Activated CD4-positive, CD25-positive, alpha-beta regulatory T cell treated with anti-CD3 and anti-CD28 coated beads, Interleukin-2, amount 50 U/mL, for 24 hours (primary cell): ENCODE measurements around the gene ZFYVE28.

Experiments
- ATAC-seq, 2 donors: fragments of 150-1000 bp; cut with Tn5 transposase; one replicate each; pipeline ENCODE4 v1.10.0; 2021; ENCODE audit warnings: mild to moderate bottlenecking in 1 of 2, moderate library complexity in 1 of 2

ZFYVE28 gene

DNA sequence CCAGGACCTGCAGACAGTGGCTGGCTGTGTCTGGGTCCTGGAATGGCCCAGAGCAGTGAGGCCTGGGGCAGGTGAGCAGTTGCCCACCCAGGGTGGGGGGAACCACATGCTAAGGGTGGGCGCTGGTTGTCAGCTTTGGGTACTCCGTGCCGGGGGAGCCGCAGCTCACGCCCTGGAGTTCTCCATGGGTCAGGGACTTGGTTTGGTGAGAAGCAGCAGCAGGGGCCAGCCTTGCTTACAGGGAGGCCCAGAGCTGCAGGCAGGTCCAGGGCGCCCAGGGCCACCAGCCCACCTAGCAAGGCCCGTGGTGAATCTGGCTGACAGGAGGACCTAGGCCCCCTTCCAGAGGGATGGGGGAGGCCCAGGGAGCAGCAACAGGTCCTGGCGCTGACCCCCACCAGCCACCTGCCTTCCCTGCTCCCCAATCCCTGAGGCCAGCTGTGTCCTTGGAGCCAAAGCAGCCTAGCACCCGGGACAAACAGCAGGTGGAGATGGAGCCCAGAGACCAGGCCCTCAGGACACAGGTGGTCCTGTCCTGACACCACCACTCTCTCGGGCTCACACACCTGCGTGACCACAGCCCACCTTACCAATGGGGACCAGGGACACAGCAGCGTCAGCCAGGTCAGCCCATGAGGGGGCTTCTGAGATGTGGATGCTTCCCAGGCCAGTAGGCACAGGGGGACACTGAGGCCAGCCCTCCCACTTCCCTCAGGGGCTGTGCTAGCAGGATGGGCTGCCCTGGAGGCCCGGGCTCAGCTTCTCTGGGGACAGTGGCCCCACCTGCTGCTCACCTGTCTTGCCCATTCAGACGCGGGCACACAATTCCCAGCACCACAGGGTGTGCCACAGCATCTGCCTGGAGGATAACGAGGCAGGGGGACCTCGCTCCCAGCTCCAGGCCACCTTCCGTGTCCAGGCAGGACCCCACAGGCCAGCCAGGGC is 160.1 kb downstream of the ZFYVE28 start:
- ATAC-seq: no peak

DNA sequence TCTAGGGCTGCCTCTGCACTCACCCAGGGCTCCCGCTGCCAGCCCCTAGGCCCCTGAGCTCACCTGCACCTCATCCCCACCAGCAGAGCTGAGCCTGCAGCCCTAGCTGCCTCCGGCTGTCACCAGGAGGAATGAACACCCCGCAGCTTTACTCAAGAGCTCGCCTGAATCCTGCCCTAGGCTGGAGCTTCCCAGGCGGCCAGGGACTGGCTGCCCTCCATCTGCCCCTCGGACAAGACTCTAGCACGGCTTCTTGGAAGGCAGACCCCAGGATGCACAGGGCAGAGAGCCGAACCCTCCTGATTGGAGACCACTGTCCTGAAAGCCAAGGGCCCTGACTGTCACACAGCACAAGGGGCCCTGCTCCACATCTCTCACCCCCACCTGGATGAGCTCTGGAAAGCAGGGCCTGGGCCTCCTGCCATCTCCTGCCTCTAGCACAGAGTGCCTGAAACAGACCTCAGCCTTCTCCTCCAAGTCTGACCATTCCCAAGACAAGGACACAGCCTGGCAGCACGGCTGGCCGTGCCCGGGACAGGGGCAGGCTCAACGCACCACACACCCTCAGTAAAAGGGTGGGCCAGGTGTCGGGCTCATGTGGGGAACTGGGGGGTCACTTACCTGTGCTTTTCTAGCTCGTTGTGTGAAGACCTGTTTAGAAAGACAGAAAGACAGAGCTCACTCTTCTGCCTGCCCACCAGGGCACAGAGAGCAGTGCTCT is 160.9 kb downstream of the ZFYVE28 start:
- no peak for ATAC-seq

DNA sequence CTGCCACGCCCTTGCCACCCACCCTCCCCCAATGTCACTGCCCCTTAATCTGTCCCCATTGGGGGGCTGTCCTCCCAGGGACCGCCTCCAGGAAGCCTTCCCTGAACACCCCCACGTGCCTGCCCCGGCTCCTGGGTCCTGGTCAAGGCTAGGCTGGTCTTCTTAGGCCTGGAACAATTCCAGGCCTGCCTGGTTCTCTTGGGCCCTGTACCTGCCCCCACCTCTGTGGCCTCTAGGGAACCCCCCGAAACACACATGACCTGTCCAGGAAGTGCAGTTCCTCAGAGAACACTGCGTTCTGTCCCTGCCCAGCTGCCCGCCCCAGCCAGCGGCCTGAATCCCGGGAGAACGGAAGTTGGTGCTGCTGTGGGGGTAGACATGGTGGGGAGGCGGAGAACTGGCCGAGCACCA is 161.7 kb downstream of the ZFYVE28 start:
- ATAC-seq: no peak

DNA sequence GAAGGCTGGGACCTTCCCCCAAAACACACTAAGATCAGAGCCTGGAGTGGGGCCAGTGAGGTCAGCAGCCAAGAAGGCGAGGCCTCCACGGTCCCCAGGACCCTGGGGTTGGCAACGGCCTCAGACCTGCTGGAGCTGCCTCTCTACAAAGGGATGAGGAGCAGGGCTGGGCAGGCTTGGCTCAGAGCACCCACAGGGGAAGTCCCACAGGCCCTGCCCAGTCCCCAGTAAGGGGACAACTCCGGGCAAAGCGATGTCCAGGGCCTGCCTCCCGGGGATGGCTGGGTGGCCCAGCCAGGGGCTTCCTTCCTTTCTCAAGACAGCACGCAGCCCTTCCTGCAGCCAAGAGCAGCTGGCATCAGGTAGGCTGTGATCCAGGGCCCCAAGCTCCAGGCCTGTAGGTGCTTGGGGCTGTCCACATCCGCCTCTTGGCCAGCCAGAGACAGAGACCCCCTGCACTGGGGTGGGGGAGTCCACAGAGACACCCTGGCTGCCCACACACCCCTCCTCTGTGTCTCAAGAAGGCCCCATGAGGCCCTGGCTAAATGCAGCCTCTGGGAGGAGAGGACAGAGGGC is 162.2 kb downstream of the ZFYVE28 start:
- ATAC-seq: no peak

DNA sequence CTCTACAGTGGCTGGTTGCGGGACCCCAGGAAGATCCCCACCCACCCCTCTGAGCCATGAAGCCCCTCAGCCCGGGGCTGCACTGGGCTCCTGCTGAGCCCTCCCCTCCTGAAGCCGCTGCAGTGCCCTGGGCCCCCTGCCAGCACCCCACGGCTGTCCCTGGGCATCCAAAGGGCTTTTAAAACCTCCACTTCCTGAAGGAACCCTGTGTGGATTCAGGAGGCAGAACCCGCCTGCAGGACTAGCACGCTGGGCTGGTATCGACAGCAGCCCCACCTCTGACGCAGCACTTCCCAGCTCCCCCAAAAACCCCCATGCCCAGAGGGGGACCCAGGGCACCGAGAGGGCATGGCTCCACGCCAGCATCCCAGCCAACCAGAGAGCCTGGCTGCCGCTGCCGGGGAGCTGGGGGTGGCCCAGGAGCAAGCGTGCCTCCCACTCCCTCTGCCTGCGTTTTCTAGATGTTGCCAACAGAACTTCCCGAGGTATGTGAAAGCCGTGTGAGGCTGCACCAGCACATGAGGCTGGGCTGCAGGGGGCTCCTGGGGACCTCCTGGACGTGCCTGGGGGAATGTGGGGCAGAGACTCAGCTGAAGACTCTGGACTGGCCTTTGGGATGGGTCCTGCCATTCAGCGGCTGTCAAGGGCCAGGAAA is 162.8 kb downstream of the ZFYVE28 start:
- no peak for ATAC-seq

DNA sequence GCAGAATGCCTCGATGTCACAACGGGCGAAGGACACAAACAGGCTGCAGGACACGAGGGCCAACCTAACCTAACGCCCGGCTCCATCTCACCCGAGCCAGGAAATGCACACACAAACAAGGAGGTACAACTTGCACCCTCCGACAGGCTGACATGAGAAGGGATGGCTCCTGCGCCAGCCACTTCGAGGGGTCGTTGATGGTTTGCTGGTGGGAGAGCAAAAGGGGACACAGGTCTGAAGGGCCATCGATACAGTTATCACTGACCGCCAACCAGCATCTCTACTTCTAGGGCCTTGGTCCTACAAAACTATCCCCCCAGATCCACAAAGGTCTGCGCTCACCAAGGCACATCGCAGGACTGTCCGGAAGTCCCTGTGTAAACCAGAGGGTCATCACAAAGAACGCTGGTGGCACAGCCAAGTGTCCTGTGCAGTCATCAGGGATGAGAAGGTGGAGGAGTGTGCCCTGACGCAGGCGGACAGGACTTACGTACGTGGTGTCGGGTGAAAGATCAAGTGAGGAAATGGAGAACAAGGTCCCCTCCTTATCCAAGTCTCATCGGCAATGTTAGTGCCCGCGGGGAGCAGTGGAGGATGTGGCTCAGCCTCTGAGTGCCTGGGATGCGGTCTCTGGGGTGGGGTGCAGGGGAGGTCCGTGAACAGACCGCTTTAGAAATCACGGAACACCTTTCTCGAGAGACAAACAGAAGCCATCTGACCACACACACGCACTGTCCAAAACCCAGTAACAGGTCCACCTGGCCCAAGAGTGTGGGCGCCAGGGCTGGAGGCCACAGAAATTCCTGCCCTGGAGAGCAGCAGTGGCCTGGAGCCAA is 163.6 kb downstream of the ZFYVE28 start:
- ATAC-seq: no peak

DNA sequence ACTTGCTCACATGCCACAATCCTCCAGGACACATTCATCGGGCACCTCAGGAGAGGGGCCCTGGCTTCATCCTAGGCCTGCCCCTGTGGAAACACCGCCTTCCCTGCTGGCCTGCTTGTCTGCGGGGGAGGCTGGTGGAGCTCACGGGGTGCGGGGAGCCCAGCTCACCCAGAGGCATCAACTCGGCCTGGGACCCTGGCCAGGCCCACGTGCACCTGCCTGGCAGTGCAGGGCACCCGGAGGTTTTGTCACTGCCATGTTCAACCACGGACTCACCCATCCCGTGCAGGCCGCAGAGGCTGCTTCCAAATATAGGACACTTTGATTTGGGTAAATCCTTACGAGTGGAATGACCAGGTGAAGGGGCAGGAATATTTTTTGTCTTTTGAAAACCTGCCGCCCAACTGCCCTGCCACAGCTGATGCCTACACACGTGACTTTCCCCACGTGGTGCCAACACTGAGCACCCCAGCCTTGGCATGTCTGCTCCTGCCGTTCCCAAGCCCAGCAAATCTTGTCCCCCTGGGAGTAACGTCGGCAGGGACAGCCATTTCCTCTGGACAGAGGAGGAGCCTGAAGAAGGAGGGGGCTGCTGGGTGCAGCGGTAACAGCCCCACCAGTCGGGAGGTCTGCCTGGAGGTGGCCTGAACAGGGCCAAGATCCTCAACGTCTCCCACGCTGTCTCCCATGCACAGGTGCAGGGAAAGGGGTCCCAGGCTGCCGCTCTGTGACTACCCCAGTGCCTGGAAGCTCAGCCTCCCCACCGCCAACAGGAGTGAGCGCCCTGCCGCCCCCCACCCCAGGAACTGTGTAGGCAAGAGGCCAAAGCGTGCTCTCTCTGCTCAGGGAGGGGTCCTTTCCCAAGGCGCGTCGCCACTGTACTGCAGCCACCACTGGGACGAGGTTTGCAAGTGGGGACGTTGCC is 165.0 kb downstream of the ZFYVE28 start:
- ATAC-seq: no peak

DNA sequence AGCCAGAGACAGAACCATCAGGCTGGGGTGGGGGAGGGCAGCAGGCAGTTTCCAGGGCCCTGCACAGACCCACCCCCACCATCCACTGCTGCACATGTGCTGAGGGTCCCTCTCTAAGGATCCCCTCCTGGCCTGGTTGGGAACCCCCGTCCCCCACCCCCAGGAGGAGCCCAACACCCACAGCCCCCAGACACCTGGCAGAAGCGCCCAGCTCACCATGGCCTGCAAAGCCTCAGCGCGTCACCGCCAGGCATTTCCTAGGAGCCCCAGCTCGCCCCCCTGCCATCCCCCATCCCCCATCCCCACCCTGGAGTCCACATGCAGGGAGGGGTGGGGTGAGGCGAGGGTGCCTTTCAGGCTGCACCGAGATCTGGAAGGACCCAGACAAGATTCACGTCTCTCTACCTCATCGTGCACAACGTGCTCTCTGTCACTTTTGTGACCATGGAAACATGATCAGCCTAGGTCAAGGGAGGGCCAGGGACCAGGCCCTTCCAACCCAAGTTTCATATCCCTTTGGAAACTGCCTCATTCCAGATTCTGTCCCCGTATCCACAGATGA is 165.8 kb downstream of the ZFYVE28 start:
- ATAC-seq: no peak

DNA sequence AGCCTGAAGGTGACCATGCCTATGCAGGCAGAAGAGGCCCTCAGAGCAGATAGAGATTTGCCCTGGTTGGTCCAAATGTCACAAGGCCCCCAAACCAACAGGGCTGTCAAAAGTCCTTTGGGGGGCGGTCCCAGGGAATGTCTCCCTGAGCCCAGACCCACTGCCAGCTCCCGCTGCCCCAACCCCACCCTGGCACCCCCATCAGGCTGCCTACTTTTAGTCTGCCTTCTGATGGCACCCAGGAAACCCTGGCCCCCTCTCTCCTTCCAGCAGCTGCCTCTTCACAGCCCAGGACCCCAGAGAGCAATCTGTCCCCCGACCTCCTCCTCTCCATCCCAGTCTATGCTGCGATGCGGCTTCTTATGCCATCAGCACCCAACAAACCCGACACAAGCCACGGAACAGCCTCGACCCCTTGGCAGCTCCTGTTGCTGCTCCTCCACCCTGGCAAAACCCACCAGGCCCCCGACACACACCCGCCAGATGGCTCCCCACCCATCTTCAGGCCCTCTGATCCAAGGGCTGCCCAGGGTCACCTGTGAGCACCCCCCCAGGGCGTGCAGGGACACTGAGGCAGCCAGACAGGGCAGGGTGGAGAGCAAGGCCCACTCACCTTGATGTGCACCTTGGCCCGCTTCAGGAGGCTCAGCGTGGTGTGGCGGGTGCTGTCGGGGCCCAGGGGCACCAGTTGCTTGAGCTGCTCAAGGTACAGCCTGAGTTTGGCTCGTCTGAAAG is 166.5 kb downstream of the ZFYVE28 start:
- no peak for ATAC-seq

DNA sequence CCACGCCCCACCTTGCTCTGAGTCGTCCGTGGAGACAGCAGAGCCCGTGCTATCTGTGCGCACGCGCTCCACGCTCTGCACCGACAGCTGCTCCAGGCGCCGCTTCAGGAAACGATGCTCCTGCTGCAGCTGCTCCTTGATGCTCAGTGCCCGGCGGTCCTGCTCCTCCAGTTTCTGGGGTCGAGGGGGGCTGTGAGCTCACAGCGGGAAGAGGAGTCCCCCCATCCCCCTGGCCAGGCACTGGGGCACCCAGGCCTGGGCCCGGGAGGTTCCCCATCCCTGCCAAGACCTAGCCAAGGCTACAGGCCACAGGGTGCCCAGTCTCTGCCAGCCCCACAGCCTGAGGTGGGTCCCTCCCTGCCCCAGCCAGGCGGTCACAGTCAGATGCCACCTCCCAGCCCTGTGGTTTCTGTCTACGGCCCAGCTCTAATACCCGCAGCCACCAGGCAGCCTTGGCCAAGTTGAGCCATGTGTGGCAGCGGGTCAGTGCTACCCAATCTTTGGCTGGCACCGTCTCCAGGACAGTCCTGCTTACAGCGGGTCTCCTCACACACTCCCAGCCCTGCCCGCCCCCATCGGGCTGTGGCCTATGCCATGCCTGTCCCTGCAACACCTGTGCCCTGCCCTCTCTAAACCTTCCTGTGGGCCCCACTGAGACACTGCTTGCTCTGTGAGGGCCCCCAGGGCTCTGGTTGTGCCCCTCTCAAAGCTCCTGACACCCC is 167.2 kb downstream of the ZFYVE28 start:
- no peak for ATAC-seq

DNA sequence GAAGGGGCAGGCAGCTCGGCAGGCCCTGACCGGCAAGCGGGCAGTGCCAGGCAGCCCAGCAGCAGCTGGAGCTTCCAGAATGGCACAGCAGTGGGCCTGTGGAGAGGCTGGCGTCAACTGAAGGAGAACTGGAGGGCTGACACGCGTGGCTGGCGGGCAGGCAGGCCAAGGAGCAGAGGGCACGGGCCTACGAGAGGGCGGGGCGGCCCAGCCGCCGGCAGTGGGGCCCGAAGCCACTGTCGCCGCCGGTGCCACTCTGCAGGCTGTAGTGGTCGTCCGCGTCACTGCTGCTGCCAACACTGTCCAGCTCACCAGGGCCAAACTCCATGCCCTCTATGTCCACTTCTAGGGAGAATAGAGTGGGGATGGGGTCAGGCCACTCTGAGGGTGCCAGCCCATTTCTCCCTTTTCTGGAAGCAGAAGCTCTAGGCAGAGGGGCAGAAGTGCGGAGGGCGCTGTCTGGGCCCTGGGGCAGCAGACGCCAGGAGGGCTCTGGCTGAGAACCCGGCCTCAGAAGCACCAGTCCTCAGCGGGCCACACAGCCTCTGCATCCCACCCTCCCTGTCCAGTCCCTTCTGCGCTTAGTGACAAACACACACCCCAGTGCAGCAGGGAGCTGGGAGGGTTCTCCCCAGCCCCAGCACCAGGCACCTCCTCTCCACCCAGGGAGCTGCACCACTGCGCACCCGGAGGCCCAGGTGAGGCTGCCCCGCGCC is 167.9 kb downstream of the ZFYVE28 start:
- no peak for ATAC-seq

DNA sequence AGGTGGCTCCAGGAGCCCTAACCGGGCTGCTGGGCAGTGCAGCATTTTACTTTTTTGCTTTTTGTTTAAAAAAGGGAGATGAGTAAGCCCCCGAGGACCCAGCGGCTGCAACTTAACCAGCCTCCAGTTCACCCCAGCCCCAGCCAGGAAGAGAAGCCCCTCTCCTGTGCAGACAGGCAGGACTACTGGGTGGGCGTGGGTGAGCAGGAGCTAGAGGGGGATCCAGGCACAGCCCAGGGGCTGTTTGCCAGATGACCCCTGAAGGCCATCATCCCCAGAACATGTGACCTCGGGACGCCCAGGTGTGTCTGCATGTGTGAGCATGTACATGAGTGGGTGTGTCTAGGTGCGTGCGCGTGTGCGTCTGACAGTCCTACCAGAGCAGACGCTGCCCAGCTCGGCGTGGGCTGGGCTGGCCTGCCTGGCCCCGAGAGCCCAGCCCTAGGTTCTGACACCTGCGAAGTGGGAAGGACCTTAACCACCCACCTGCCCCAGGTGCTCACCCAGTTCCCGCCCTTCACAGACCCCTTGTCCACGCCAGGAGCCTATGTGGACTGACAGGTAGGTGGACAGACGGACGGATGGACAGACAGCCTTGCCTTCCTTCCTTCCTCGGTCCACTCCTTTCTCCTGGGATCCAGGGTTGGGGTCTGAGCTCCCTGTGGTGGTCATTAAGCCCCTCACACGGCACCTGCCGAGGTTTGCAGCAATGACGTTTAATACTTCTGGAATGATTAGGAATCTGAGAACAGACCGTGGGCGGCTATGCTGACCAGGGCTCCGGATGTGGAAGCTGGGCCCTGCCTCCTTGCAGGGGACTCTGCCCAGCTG is 168.7 kb downstream of the ZFYVE28 start:
- ATAC-seq: no peak

DNA sequence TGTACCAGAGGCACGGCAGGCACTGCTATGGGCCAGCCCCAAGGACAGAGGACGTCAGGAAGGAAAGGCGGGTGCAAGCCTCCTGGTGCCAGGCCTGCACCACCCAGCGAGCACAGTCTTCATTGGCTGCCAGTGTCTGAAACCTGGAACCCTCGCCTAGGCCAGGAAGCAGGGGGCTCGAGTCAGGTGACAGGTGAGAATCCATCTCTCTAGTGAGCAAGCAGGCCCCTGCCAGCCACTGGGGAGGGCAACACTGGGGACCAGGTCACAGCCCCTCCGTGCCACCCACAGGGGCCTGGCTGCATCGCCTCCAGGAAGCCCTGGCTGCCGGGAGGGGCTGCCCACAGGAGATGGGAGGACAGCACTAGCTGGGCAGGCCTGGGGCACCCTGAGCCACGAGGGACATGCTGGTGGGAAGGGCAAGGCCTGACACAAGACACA is 169.6 kb downstream of the ZFYVE28 start:
- no peak for ATAC-seq

DNA sequence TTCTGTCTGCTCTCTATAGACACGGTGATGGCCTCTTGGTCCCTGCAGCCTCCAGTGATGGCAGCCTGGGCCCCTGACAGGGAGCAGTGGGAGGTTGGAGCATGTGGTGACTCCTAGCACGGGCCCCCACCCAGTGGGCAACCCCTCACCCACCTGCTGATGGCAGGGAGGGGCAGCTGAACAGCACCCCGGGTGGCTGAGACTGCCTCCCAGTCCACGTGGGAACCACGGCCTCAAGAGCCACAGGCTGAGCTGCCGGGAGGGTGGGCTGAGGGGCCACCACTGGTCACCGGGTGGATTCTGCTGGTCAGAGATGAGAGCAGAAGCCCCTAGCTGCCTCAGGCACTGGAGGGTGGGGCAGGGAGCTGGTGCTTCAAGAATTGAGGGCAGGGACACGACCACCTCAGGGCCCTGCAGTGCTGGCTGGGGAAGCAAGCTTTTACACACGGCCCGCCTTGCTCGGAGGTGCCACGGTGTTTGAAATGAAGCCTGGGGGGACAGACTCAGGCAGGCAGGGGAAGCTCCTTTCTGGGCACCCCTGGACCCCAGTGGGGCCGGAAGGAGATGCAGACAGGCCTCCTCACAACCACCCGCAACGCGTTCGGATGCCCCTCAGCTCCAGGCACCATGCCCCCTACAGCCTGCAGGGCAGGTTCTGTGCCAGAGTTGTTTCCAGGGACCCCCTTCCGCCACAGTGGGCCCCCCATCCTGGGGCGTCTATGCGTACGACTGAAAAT is 170.2 kb downstream of the ZFYVE28 start:
- ATAC-seq: no peak

DNA sequence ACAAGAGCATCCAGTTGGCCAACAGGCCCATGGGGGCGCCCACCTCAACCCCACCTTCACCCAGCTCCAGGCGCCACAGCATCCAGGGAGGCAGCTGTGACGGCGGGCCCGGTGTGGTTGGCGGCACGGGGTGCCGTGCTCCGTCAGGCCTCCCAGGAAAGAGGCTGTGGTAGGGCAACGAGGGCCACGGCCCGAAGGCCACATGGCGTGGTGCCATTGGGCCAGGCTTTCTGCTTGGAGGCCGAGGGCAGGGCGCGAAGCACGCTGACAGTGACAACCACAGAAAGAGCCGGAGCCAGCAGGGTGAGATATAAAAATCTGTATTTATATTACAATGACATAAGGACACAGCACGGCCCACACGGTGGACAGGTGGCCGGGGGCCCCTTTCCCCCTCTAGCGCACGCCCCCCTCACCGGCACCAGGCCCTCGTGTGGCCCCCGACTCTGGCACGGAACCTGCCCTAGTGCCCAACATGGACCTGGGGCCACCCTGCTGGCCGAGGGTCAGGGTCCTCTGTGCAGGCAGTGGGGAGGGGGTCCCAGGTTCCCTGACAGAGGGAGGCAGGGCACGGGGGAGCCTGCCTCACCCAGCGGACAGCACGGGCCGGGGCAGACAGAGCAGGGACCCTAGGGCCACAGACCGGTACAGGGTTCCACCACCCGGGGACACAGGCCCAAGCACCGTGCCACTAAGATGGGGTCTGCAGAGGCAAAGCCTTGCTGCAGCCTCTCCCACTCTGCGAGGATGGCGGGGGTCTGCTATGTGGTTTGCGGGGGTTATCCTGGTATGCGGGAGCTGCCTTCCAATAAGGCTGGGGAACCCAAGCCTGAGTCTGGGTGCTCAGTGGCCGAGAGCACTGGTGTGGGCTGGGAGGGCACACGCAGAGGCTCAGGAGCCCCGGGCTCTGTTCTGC is 171.1 kb downstream of the ZFYVE28 start:
- no peak for ATAC-seq
